GM12874 (cell line): ENCODE measurements around the gene TMIGD2.

Experiments used
- CTCF ChIP-seq: IDR thresholded peaks from 2 replicates; pipeline ENCODE4 v1.5.1; 2011; ENCODE audit warnings: low read depth, mild to moderate bottlenecking, control low read depth, low read length, moderate library complexity; ENCODE audit not compliant: insufficient read depth

The TMIGD2 gene

GRCh38 chr19:4342615-4343369 lies 40.6 kb upstream of the TMIGD2 start:
- peak; percentile 38; the same call in 1 of the 2 replicates for TF ChIP-seq CTCF

DNA sequence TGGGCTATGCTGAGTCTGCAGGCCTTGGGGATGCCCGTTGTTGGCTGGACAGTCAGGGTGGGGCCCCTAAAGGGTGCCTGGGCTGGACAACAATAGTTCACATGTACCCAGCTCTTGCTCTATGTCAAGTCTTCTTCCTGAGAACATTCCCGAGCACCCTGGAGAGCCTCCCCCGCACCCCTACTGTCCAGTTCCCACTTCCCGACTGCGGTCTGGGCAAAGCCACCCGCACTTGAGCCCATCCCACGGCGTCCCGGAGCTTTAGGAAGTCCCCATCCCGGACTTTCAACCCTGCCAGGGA lies 40.1 kb upstream of the TMIGD2 start:
- TF ChIP-seq CTCF = no peak

DNA sequence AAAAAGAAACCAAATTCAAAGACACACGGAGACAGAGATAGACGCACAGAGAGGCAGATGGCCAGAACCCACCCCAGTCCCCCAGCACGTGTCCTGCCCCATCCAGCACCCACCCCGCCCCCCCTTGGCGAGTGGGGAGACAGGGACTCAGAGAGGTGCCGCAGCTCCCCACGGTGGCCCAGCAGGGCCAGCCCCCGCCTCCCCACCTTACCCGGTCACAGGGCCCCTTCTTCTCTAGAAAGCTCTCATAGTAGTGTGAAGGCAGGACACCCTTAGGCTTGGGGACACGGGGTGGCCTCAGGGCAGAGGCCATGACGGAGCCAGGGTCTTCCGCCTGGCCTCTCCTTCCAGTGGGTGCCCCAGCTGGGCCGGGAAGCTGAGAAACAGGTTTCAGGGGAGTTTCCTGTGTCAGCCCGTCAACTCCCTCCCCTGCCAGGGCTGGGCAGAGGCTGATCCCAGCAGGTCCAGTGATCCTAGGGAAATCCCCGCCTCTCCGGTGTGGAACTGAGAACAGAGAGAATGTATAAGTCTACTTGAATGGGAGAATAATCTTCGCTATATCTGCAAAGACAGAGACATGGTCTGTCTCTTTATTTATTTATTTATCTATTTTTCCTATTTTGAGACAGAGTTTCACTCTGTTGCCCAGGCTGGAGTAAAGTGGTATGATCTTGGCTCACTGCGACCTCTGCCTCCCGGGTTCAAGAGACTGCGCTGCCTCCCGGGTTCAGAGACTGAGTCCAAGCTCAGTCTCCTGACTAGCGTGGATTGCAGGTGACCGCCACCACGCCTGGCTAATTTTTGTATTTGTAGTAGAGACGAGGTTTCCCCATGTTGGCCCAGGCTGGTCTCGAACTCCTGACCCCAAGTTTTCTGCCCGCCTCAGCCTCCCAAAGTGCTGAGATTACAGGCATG lies 36.5 kb upstream of the TMIGD2 start, which contains the start of gene STAP2:
TSS of gene STAP2 (minus strand) at position 387 of the 915 bp plus-strand sequence. CDS start at position 313, 74 bp downstream.
- no peak for TF ChIP-seq CTCF

- no peak for TF ChIP-seq CTCF
Measured at GRCh38 chr19:4337906-4338440, 35.8 kb upstream of the TMIGD2 start.

DNA sequence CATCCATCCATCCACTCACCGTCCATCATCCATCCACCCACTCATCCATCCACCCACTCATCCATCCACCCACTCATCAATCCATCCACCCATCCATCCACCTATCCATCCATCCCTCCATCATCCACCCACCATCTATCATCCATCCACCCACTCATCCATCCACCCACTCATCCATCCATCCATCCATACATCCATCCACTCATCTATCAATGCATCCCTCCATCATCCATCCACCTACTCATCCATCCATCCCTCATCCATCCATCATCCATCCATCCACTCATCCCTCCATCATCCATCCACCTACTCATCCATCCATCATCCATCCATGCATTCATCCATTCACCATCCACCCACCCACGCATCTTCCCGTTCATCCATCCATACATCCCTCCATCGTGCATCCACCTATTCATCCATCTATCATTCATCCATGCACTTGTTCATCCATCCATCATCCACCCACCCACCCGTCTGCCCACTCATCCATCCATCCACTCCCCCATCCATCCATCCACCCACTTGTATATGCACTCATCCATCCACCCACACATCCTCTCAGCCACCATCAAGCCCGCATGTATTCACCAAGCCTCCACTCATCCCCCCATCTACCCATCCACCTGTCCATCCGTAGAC lies 32.9 kb upstream of the TMIGD2 start:
- TF ChIP-seq CTCF = no peak

- no peak for TF ChIP-seq CTCF
Measured at GRCh38 chr19:4329858-4330257, 27.7 kb upstream of the TMIGD2 start.
